Mesodermal cell (in vitro differentiated cells): ENCODE results near the gene PRICKLE3.
A peak's percentile ranks its signal among the peaks of the same experiment; 100 is the strongest.

Experiments
- H3K27ac ChIP-seq: 2 replicates; pipeline ENCODE4 v1.7.0; 2013; ENCODE audit warnings: mild to moderate bottlenecking, low read depth, low read length, moderate library complexity; ENCODE audit not compliant: severe bottlenecking
- H3K36me3 ChIP-seq: 2 replicates; pipeline ENCODE4 v1.7.1; 2013; ENCODE audit warnings: mild to moderate bottlenecking, low read length, moderate library complexity; ENCODE audit not compliant: control insufficient read depth, insufficient read depth
- H3K4me1 ChIP-seq: one replicate; pipeline ENCODE4 v1.7.1; 2013; ENCODE audit warnings: mild to moderate bottlenecking, low read length; ENCODE audit not compliant: insufficient read depth, control insufficient read depth, poor library complexity, severe bottlenecking
- H3K4me3 ChIP-seq: 2 replicates; pipeline ENCODE4 v1.7.0; 2013; ENCODE audit warnings: low read length, control low read depth, mild to moderate bottlenecking; ENCODE audit not compliant: insufficient read depth, poor library complexity, severe bottlenecking; ENCODE audit errors: extremely low read depth
- H3K9me3 ChIP-seq: 2 replicates; pipeline ENCODE4 v1.7.1; 2013; ENCODE audit warnings: mild to moderate bottlenecking, low read length, moderate library complexity; ENCODE audit not compliant: control insufficient read depth
- WGBS, 2 experiments: methylation state at CpG; one replicate each; pipeline ENCODE4 v1.1.5; 2013; ENCODE audit warnings: missing lambda C conversion rate in 2 of 2; ENCODE audit not compliant: insufficient coverage in 2 of 2; 5-methylcytosine and 5-hydroxymethylcytosine counted together

PRICKLE3 gene

DNA sequence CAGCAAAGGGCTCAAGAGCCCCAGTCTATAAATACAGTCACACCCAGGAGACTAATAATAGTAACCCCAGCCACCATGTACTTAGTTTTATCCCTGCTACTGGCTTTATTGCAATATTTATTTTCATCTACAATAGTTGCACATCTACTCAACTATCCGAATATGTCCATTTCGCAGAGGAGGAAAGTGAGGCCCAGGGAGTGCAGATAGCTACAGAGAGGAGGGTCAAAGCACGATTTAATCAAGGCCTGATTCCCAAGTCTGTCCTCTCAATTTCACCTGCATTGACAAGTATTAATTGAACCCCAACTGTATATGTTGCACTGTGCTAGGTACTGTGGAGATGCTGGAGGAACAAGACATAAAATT, 18.4 kb downstream of the PRICKLE3 start:
- H3K36me3 ChIP-seq, result no peaks in the 10 kb centered on the region
- H3K4me3 ChIP-seq, result no peak overlapping the region
- H3K9me3 ChIP-seq, result no peaks in the 10 kb centered on the region
- whole genome bisulfite sequencing, 2 experiments, result 100% methylated on average over 1 of the region's 3 CpGs; no CpG with 5 or more reads in 1 of the 2 experiments
- no peak overlapping the region for H3K27ac ChIP-seq
- H3K4me1 ChIP-seq, result peaks cover 2% of the 10 kb centered on the region

DNA sequence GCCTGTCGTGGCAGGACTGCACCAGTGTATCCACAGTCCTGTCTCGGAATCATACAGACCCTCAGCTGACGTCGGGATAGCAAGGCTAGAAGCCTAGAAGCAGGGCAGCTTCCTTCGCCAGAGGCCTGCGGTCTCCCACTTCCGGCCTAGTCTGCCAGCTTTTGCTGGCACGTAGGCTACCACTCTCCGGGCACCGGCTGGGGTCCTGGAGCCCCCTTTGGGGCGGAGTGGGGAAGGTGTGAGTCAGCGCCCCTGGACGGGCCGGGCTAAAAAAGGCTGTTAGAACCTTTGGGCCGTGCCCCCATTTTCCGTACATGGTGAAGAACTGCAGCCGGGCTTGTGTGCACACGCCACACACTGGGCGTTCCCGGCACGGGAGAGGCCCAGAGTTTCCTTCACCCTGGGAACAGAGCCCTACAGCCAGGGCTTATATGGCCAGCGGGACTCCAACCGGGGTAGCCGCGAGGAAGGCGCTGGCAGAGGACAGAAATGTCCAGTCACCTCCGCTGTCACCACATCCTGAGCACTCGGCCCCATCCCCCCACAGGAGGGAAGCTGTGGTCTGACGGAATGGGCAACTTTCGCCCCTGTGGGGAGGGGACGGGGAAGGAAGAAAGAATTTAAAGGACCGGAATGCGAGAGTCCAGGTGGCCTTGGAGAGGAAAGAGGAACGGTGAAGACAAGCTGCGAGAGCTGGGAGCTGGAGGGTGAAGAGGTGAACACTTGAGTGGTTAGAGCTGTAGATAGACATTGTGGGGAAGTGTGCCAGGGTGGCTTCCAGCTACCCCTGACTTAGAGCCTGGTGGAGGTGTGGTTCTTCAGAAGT, 19.0 kb downstream of the PRICKLE3 start:
- WGBS, 2 experiments, result 9 to 11% methylated on average over 10 to 17 of the region's 35 CpGs
- Histone ChIP-seq H3K36me3 (no peaks in the 10 kb centered on the region), H3K4me1 (peaks cover 2% of the 10 kb centered on the region), H3K9me3 (no peaks in the 10 kb centered on the region), H3K4me3 (peak overlapping the region; percentile 14), H3K27ac (peak overlapping the region; percentile 69)

DNA sequence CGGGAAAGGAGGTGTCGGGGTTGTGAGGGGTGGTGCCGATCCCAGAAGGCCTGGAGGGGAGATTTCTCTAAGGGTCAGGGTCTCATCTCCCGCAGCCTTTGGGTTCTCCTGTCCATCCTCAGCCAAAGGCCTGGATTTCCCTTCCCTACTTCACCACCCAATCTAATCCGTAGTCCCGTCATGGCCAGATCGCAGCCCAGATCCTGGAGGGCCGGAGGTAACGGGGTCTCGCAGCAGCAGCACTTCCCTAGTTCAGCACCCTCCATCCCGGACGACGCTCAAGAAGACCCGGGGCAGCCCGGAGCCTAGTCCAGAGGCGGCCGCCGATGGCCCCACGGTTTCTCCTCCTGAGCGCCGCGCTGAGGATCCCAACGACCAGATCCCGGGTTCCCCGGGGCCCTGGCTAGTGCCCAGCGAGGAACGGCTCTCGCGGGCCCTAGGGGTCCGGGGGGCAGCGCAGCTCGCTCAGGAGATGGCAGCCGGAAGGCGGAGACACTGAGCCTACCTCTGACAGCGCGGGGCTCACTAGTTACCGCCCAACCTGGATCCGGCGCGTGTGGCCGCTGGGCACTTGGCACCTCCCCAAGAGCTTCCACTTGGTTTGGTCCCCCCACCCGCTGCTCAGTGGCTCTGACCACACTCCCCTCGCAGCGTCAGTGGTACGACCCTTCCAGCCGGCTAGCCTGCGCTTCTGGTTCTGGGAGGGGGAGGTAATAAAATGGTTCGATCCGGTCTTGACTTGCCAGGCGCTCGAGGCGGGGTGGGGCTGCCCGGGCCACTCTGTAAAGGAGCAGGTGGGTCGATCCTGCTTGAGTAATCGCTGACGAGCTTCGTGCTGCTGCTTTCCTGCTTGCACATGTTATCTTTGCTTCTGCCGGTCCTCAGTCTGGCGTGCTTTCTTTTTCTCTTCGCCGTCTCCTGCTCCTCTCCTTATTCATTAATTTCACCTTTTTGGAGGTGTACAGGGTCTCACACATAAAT, 20.0 kb downstream of the PRICKLE3 start:
- peak overlapping the region; percentile 11 for H3K4me3 ChIP-seq

DNA sequence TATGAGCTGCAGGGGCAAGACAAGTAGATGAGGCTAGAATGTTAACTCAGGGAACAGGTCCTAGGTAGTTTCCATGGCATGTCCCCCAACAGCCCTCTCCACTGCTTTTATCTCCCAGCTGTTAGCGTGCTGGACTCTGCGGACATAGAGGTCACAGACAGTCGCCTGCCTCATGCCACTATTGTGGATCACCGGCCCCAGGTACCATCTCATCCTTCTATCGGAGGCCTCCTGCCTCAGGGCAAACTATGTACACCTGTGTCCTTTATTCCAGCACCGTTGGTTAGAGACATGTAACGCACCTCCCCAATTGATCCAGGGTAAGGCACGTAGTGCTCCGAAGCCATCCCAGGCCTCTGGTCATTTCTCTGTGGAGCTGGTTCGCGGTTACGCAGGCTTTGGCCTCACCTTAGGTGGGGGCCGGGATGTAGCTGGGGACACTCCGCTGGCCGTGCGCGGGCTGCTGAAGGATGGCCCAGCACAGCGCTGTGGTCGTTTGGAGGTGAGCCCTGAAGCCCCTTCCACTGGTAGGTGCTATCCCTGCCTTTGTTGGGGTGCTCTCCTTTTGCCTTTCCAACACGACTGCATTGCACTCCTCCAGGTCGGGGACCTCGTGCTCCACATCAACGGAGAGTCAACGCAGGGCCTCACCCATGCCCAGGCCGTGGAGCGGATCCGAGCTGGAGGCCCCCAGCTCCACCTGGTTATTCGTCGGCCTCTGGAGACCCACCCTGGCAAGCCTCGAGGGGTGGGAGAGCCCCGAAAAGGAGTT, 21.4 kb downstream of the PRICKLE3 start:
- no peak overlapping the region for H3K27ac ChIP-seq
- WGBS, 2 experiments, result 95% methylated on average over 16 to 27 of the region's 31 CpGs
- H3K36me3 ChIP-seq, result no peaks in the 10 kb centered on the region
- no peaks in the 10 kb centered on the region for H3K9me3 ChIP-seq
- H3K4me3 ChIP-seq, result no peak overlapping the region
- peaks cover 2% of the 10 kb centered on the region for H3K4me1 ChIP-seq

More for the DNA sequence above, 20.0 kb downstream of the PRICKLE3 start:
- whole genome bisulfite sequencing, 2 experiments, result 7 to 12% methylated on average over 15 to 44 of the region's 61 CpGs
- peak overlapping the region; percentile 69 for H3K27ac ChIP-seq
- peaks cover 2% of the 10 kb centered on the region for H3K4me1 ChIP-seq
- H3K36me3 ChIP-seq, result no peaks in the 10 kb centered on the region
- H3K9me3 ChIP-seq, result no peaks in the 10 kb centered on the region

DNA sequence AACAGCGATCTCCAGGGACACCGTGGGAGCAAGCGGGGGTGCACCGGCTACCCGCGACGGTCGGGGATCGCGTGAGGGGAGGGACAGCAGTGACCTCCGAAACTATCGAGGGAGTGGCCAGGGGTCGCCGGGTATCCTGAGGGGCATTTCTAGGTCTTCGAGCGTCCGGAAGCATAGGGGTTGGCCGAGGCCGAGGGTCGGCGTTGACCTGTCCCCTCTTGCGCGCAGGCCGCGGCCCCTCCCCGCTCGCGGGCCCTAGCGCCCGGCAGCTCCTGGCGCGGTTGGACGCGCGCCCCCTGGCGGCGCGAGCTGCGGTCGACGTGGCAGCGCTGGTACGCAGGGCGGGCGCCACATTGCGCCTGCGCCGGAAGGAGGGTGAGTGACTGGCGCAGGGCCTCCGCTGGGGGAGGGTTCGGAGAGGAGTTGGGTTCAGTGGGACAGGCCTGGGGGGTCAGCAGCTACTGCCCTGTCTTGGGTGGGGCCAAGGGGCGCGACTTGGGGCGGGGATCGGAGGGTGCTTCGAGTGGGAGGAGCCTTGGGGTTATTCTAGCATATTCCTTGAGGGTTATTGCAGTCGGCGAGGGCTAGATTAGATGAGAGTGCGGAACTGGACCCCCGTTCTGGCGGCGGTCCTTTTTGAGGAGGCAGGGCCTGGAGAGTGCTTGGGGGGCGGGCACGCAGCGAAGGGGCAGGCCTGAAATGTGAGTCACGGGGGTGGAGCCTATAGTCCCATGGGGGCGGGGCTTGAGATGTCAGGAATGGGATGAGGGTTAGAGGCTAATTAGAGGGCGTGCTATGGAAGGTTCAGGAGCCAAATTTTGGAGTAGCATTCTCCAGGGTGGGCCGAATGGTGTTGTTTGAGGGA, 22.4 kb downstream of the PRICKLE3 start:
- peaks cover 2% of the 10 kb centered on the region for H3K4me1 ChIP-seq
- H3K36me3 ChIP-seq, result no peaks in the 10 kb centered on the region
- H3K9me3 ChIP-seq, result no peaks in the 10 kb centered on the region
- peak overlapping the region; percentile 87 for H3K27ac ChIP-seq
- H3K4me3 ChIP-seq, result peak overlapping the region; percentile 28
- 5 to 19% methylated on average over 20 to 31 of the region's 69 CpGs for WGBS, 2 experiments

DNA sequence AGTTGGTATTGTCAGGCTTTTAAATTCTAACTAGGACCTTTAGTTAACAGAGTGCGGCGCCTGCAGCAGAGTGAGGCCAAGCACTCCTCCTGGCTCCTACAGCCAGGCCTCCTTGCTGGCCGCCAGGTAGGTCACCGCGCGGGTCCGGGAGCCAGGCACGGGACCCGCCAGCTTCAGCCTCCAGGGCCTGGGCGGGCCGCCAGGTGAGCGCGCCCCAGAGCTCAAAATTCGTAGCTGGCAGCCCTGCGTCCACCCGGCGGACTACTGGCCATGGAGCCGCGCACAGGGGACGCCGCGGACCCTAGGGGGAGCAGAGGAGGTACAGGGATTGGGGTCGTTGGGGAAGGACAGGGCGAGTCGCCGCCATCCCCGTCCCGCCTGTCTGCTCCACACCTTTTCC, 23.6 kb downstream of the PRICKLE3 start, which contains the start of gene MAGIX:
TSS of gene MAGIX (plus strand) at position 139 of the 400 bp plus-strand sequence. CDS start at position 271, 132 bp downstream.
- Histone ChIP-seq H3K36me3 (no peaks in the 10 kb centered on the region), H3K4me3 (peak within 1 kb of the TSS; percentile 5), H3K4me1 (peaks cover 2% of the 10 kb centered on the region), H3K27ac (no peak within 1 kb of the TSS), H3K9me3 (no peaks in the 10 kb centered on the region)
- WGBS, 2 experiments, result 54 to 67% methylated on average over 13 to 14 of the region's 28 CpGs

DNA sequence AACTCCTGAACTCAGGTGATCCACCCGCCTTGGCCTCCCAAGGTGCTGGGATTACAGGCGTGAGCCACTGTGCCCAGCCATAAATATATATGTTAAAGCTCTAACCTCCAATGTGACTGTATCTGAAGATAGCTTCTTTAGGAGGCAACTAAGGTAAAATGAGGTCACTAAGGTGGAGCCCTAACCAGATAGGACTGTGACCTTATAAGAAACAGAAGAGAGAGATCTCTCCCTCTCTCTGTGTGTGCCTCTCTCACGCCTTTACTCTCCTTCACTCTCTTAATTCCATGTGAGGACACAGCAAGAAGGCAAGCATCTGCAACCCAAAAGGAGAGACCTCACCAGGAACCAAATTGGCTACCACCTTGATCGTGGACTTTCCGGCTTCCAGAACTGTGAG, 24.5 kb downstream of the PRICKLE3 start:
- no peak overlapping the region for H3K27ac ChIP-seq
- WGBS, 2 experiments, result 83 to 100% methylated on average over 1 to 2 of the region's 5 CpGs
- no peaks in the 10 kb centered on the region for H3K4me1 ChIP-seq
- H3K9me3 ChIP-seq, result no peaks in the 10 kb centered on the region
- no peak overlapping the region for H3K4me3 ChIP-seq
- H3K36me3 ChIP-seq, result no peaks in the 10 kb centered on the region

DNA sequence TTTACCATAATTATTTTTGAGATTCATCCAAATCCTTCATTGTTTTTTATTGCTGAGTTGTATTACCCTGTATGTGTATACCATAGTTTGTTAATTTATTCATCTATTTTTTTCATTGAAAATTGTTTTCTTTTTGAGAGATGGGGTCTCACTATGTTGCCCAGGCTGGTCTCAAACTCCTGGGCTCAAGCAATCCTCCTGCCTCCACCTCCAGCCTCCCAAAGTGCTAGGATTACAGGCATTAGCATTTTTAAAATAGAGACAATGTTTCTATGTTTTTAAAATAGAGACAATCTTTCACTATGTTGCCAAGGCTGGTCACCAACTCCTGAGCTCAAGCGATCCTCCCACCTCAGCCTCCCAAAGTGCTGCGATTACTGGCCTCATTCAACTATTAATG, 25.3 kb downstream of the PRICKLE3 start:
- Histone ChIP-seq H3K4me1 (no peaks in the 10 kb centered on the region), H3K27ac (no peak overlapping the region), H3K4me3 (no peak overlapping the region), H3K36me3 (no peaks in the 10 kb centered on the region), H3K9me3 (no peaks in the 10 kb centered on the region)
- no CpG with 5 or more reads among the region's 2 CpGs for WGBS, 2 experiments

DNA sequence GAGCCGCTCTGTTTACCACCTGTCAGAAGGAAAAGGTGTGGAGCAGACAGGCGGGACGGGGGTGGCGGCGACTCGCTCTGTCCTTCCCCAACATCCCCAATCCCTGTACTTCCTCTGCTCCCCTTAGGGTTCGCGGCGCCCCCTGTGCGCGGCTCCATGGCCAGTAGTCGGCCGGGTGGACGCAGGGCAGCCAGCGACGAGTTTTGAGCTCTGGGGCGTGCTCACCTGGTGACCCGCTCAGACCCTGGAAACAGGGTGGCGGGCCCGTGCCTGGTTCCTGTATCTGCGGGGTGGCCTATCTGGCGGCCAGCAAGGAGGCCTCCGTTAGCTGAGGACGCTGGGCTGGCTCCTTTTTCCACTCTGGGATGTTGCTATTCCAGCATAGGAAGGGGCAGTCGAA, 29.0 kb downstream of the PRICKLE3 start:
- WGBS, 2 experiments, result 89 to 90% methylated on average over 4 to 22 of the region's 25 CpGs
- H3K27ac ChIP-seq, result no peak overlapping the region
- no peak overlapping the region for H3K4me3 ChIP-seq
- H3K36me3 ChIP-seq, result no peaks in the 10 kb centered on the region
- H3K9me3 ChIP-seq, result no peaks in the 10 kb centered on the region
- peaks cover 3% of the 10 kb centered on the region for H3K4me1 ChIP-seq
